GM21423 (cell line): Measurements from ENCODE around the gene SNED1.

Experiments used
- ATAC-seq: cut with Tn5 transposase; IDR thresholded peaks from one replicate; pipeline ENCODE4 v1.9.1; 2021; ENCODE audit warnings: mild to moderate bottlenecking, moderate library complexity; ENCODE audit not compliant: unreplicated experiment

Gene SNED1

GRCh38 chr2:241020629-241021190 is 22.3 kb downstream of the SNED1 start:
- ATAC-seq: no peak

DNA sequence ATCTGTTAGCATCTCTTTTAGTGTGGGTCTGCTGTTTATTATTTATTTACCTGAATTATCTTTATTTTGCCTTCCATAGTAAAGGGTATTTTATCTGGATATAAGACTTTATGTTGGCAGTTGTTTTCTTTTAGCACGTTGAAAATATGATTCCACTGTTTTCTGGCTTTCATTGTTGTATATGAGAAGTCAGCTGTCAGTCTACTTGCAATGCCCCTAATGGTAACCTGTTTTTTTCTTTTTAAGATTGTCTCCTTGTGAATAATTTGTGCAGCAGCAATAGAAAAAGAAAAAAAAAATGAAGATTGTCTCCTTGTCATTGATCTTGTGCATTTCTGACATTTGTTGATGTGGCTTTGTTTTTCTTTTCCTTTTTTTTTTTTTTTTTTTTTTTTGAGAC is 27.2 kb downstream of the SNED1 start:
- ATAC-seq: no peak

DNA sequence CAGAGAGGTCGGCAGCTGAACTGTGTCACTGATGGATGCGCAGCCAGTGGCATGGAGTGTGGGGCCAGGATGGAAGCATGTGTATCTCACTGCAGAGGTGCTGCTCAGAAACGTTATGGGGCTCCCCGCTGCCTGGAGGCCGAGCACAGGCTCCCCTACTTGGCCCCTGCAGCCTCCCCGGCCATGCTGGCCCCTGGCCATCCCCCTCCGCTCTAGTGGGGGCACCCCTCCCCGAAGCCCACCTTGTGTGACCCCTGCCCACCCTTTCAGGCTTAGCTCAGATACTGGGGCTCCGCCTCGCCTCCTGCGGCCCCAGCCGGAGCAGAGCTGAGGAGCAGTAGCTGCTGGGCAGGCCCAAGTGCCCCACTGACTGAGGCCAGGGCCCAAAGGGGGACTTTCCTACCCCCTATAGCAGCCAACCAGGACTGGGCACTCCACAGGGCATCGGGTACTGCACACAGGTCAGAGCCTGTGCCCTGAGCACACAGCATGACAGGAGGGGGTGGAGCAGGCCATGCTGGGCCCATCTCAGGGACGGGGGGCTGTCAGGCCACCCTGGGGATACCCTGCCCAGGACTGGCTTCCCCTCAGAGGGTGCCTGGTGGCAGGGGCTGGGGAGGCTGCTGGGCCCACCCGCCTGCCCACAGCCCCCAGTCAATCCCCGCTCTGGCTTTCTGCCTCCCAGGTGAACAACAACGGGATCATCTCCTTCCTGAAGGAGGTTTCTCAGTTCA is 31.3 kb downstream of the SNED1 start:
- ATAC-seq: no peak

DNA sequence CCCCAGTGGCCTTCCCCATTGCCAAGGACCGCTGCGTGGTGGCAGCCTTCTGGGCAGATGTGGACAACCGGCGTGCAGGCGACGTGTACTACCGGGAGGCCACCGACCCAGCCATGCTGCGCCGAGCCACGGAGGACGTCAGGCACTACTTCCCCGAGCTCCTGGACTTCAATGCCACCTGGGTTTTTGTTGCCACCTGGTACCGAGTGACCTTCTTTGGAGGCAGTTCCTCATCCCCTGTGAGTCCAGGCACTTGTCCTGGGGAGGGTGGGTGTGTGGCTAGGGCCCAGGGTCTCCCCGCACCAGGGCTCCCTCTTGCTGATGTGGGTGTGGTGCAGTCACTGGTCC is 31.9 kb downstream of the SNED1 start:
- ATAC-seq: no peak

DNA sequence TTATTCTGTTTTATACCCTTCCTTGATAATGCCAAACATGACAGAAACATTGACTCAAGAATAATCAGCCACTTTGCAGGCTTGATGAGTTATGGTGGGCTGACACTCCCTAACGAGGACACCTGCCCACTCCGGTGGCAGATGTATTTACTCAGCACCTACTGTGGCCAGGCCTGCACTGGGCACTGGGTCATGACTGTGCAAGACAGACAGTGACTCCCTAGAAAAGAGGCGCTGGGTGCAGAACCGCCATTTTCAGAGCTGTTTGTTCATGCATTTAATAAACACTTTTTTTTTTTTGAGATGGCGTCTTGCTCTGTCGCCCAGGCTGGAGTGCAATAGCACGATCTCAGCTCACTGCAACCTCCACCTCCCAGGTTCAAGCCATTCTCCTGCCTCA is 32.5 kb downstream of the SNED1 start:
- ATAC-seq: no peak

- ATAC-seq: no peak
These were observed 33.2 kb downstream of the SNED1 start for GRCh38 chr2:241031436-241032165.

GRCh38 chr2:241033336-241033987 is 35.0 kb downstream of the SNED1 start:
- ATAC-seq: no peak

GRCh38 chr2:241033994-241034393 is 35.6 kb downstream of the SNED1 start:
- ATAC-seq: no peak

GRCh38 chr2:241034490-241035141 is 36.2 kb downstream of the SNED1 start:
- no peak for ATAC-seq

- ATAC-seq: no peak
These were observed 36.9 kb downstream of the SNED1 start for GRCh38 chr2:241035142-241035817.

GRCh38 chr2:241035818-241036396 is 37.5 kb downstream of the SNED1 start:
- ATAC-seq: no peak

DNA sequence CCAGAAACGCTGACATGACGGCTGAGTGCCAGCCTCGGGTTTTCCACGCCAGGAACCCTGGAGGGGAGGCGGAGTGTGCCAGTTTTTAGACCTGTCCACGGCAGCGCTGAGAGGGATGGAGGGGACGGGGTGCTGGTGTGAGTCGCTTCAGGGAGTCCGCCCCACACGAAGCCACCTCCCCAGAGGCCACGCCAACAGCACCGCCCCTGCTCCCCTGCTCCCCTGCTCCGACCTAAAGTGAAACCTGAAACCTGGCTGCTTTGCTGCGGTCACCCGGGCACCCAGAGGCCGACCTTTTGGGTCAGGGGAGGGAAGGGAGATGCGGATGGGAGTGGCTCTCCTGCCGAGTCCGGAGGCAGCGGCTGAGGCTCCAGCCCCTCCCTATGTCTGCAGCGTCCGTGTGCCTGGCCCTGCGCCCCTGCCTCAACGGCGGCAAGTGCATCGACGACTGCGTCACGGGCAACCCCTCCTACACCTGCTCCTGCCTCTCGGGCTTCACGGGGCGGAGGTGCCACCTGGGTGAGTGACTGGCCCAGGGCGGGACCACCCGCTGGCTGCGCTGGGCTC is 38.1 kb downstream of the SNED1 start:
- no peak for ATAC-seq

DNA sequence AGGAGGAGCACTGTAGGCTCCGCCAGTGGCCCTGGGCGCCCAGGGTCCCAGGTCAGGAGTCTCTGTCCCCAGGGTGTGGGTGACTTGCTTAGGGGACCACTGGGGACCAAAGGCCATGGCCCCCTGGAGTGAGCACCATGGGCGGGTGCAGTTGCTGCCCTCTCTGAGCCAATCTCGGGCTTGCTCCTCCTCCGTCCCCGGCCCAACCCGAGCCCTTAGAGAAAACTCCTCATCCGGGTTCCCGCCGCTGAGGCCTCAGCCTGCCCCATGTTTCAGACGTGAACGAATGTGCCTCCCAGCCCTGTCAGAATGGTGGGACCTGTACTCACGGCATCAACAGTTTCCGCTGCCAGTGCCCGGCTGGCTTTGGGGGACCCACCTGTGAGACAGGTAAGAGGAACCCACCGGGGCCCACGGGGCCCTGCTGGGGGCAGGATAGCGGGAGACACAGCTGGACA is 38.6 kb downstream of the SNED1 start:
- no peak for ATAC-seq

- ATAC-seq: no peak
These were observed 39.1 kb downstream of the SNED1 start for GRCh38 chr2:241037498-241037897.

- ATAC-seq: no peak
These were observed 40.2 kb downstream of the SNED1 start for GRCh38 chr2:241038374-241039180.

DNA sequence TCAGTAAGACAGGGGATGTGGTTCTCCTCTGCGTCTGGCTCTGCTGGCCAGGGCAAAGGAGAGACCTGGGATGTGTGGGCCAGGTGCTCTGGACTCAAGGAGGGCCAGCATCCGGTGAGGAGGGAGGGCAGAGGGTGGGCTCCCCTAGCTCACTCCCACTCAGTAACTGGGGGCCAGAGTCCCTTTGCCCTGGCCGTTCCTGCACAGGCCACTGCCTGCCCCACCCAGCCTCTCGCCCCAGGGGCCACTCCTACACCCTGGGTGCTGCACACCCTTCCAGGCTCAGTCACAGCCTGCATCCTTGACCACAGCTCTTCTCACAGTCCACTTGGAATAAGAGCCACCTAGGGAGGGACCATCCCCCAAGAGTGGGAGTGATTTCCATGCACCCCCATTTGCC is 41.0 kb downstream of the SNED1 start:
- ATAC-seq: no peak

GRCh38 chr2:241040081-241040803 is 41.8 kb downstream of the SNED1 start:
- ATAC-seq: no peak

DNA sequence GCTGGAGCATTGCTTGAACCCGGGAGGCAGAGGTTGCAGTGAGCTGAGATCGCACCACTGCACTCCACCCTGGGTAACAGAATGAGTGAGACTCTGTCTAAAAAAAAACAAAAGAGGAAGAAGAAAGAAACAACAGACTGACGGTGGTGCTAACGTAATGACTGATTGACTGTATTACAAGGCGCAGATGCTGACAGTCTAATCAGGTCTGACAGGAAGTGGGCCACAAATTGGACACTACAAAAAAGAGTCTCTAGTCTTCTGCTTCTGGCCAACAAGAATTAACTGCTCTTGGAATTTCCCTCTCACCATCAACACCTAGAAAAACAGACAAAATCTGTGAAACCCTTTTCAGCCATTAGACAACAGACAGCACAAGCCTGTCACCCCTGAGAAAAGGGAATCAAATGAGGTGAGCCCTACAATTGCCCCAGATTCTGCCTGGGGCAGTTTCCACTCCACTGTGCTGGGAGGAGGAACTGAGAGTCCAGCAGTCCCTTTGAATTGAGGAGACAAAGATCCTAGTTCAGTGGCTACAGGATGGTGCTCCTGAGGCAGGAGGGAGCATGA is 43.3 kb downstream of the SNED1 start:
- ATAC-seq: peak; percentile 79
